SK-N-SH treated with all-trans-retinoic acid at 6 μM for 48 hours (cell line): ENCODE data around the gene DAB2IP.

Experiments
- ATAC-seq: fragments of 200-7000 bp; cut with Tn5 transposase; 3 replicates; pipeline ENCODE4 v1.9.1; 2020; ENCODE audit warnings: mild to moderate bottlenecking, moderate library complexity
- ARNTL ChIP-seq: fragments of 450-650 bp; formaldehyde crosslinking; IDR thresholded peaks from 2 replicates; pipeline ENCODE4 v1.5.0; 2020; ENCODE audit warnings: low read depth, mild to moderate bottlenecking, moderate library complexity, borderline replicate concordance
- BACH2 ChIP-seq: fragments of 250-450 bp; sonication (Bioruptor Pico); IDR thresholded peaks from 2 replicates; pipeline ENCODE4 v1.9.0; 2021; ENCODE audit warnings: mild to moderate bottlenecking, borderline replicate concordance
- CSRNP3 ChIP-seq: fragments of 250-450 bp; sonication (Bioruptor Pico); IDR thresholded peaks from 2 replicates; pipeline ENCODE4 v1.5.1; 2021; ENCODE audit warnings: mild to moderate bottlenecking, moderate library complexity
- ESRRG ChIP-seq: fragments of 250-450 bp; sonication (Bioruptor Pico); IDR thresholded peaks from 2 replicates; pipeline ENCODE4 v1.6.1; 2021; ENCODE audit warnings: mild to moderate bottlenecking
- GLIS3 ChIP-seq: fragments of 250-450 bp; sonication (Bioruptor Pico); IDR thresholded peaks from 2 replicates; pipeline ENCODE4 v1.5.0; 2020; ENCODE audit warnings: mild to moderate bottlenecking, moderate library complexity
- OSR1 ChIP-seq: fragments of 250-450 bp; sonication (Bioruptor Pico); IDR thresholded peaks from 2 replicates; pipeline ENCODE4 v1.8.0; 2022; ENCODE audit warnings: moderate library complexity, mild to moderate bottlenecking, inconsistent platforms
- POU6F1 ChIP-seq: fragments of 250-450 bp; sonication (Bioruptor Pico); IDR thresholded peaks from 2 replicates; pipeline ENCODE4 v1.8.0; 2021; ENCODE audit warnings: low read depth, mild to moderate bottlenecking, moderate library complexity, borderline replicate concordance
- PPARA ChIP-seq: fragments of 250-450 bp; sonication (Bioruptor Pico); IDR thresholded peaks from 2 replicates; pipeline ENCODE4 v1.5.0; 2020; ENCODE audit warnings: mild to moderate bottlenecking, borderline replicate concordance
- RARB ChIP-seq: fragments of 250-450 bp; sonication (Bioruptor Pico); IDR thresholded peaks from 2 replicates; pipeline ENCODE4 v1.8.0; 2021; ENCODE audit warnings: mild to moderate bottlenecking, moderate library complexity
- TCF4 ChIP-seq: fragments of 250-450 bp; sonication (Bioruptor Pico); IDR thresholded peaks from 2 replicates; pipeline ENCODE4 v1.8.0; 2021; ENCODE audit warnings: mild to moderate bottlenecking, moderate library complexity, borderline replicate concordance
- TOX ChIP-seq: fragments of 250-450 bp; sonication (Bioruptor Pico); IDR thresholded peaks from 2 replicates; pipeline ENCODE4 v1.8.0; 2021; ENCODE audit warnings: mild to moderate bottlenecking, moderate library complexity, borderline replicate concordance
- ZC3H10 ChIP-seq: fragments of 250-450 bp; sonication (Bioruptor Pico); IDR thresholded peaks from 2 replicates; pipeline ENCODE4 v1.5.1; 2021; ENCODE audit warnings: mild to moderate bottlenecking, moderate library complexity
- ZFP3 ChIP-seq: fragments of 250-450 bp; sonication (Bioruptor Pico); IDR thresholded peaks from 2 replicates; pipeline ENCODE4 v1.5.0; 2020; ENCODE audit warnings: mild to moderate bottlenecking, moderate library complexity
- ZFP30 ChIP-seq: fragments of 450-650 bp; formaldehyde crosslinking; IDR thresholded peaks from 2 replicates; pipeline ENCODE4 v1.5.0; 2022; ENCODE audit warnings: mild to moderate bottlenecking, moderate library complexity
- ZNF565 ChIP-seq: fragments of 450-650 bp; formaldehyde crosslinking; conservative IDR thresholded peaks from 2 replicates; pipeline ENCODE4 v1.5.0; 2020; ENCODE audit warnings: low read depth, mild to moderate bottlenecking, moderate library complexity
- ZNF70 ChIP-seq: fragments of 450-650 bp; formaldehyde crosslinking; IDR thresholded peaks from 2 replicates; pipeline ENCODE4 v1.5.0; 2020; ENCODE audit warnings: mild to moderate bottlenecking, moderate library complexity
- ZNF8 ChIP-seq: fragments of 450-650 bp; formaldehyde crosslinking; IDR thresholded peaks from 2 replicates; pipeline ENCODE4 v1.5.0; 2020; ENCODE audit warnings: mild to moderate bottlenecking, moderate library complexity
- TF ChIP-seq, protein P1 (sequence below): fragments of 250-450 bp; sonication (Bioruptor Pico); IDR thresholded peaks from 2 replicates; pipeline ENCODE4 v1.5.1; 2020; ENCODE audit warnings: low read depth, mild to moderate bottlenecking, moderate library complexity
- TF ChIP-seq, protein P2 (sequence below): fragments of 250-450 bp; sonication (Bioruptor Pico); IDR thresholded peaks from 2 replicates; pipeline ENCODE4 v1.5.0; 2020; ENCODE audit warnings: mild to moderate bottlenecking, moderate library complexity

Gene DAB2IP

GRCh38 chr9:121809356-121810050 lies 158.1 kb downstream of the DAB2IP start (continued):
- no peak for TF ChIP-seq POU6F1
- no peak for TF ChIP-seq ARNTL (CRISPR knock-in tag)

GRCh38 chr9:121810489-121810888 lies 159.1 kb downstream of the DAB2IP start:
- no peak for TF ChIP-seq BACH2 (CRISPR knock-in tag)
- TF ChIP-seq GLIS3 (CRISPR knock-in tag) = no peak
- TF ChIP-seq POU6F1 = no peak
- no peak for TF ChIP-seq CSRNP3 (CRISPR knock-in tag)
- TF ChIP-seq OSR1 = no peak
- no peak for TF ChIP-seq ZFP30 (CRISPR knock-in tag)
- no peak for ATAC-seq

DNA sequence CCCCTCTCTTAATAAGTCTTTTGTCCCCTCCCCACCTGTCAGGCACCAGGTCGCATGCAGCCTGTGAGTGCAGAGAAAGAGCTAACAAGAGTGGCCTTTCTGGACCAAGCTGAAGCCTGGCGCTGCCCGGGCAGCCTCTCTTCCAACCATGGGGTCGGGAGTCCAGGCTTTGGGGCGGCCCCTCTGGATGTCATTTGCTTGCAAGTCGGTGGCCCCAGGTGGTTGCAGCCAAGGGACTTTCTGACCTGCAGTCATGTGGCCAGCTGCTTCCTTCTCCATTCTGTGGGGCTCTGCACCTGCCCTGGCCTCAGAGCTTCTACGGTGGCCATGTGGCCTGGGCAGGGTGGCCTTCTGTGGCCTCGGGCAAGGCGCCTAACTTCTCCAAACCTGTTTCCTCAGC lies 159.7 kb downstream of the DAB2IP start:
- TF ChIP-seq POU6F1 (no peak), ZNF8 (CRISPR knock-in tag) (no peak), ARNTL (CRISPR knock-in tag) (no peak), CSRNP3 (CRISPR knock-in tag) (no peak), ZC3H10 (no peak), ZNF70 (CRISPR knock-in tag) (no peak), ZFP3 (CRISPR knock-in tag) (no peak), ZNF565 (CRISPR knock-in tag) (no peak), ESRRG (CRISPR knock-in tag) (no peak), RARB (CRISPR knock-in tag) (no peak), OSR1 (no peak)
- ATAC-seq = no peak

GRCh38 chr9:121811751-121812150 lies 160.3 kb downstream of the DAB2IP start:
- no peak for ATAC-seq
- TF ChIP-seq PPARA (no peak), TOX (CRISPR knock-in tag) (no peak), TCF4 (CRISPR knock-in tag) (no peak)
- TF ChIP-seq, protein P1, sequence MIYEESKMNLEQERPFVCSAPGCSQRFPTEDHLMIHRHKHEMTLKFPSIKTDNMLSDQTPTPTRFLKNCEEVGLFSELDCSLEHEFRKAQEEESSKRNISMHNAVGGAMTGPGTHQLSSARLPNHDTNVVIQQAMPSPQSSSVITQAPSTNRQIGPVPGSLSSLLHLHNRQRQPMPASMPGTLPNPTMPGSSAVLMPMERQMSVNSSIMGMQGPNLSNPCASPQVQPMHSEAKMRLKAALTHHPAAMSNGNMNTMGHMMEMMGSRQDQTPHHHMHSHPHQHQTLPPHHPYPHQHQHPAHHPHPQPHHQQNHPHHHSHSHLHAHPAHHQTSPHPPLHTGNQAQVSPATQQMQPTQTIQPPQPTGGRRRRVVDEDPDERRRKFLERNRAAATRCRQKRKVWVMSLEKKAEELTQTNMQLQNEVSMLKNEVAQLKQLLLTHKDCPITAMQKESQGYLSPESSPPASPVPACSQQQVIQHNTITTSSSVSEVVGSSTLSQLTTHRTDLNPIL = no peak
- TF ChIP-seq, protein P2, sequence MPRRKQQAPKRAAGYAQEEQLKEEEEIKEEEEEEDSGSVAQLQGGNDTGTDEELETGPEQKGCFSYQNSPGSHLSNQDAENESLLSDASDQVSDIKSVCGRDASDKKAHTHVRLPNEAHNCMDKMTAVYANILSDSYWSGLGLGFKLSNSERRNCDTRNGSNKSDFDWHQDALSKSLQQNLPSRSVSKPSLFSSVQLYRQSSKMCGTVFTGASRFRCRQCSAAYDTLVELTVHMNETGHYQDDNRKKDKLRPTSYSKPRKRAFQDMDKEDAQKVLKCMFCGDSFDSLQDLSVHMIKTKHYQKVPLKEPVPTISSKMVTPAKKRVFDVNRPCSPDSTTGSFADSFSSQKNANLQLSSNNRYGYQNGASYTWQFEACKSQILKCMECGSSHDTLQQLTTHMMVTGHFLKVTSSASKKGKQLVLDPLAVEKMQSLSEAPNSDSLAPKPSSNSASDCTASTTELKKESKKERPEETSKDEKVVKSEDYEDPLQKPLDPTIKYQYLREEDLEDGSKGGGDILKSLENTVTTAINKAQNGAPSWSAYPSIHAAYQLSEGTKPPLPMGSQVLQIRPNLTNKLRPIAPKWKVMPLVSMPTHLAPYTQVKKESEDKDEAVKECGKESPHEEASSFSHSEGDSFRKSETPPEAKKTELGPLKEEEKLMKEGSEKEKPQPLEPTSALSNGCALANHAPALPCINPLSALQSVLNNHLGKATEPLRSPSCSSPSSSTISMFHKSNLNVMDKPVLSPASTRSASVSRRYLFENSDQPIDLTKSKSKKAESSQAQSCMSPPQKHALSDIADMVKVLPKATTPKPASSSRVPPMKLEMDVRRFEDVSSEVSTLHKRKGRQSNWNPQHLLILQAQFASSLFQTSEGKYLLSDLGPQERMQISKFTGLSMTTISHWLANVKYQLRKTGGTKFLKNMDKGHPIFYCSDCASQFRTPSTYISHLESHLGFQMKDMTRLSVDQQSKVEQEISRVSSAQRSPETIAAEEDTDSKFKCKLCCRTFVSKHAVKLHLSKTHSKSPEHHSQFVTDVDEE = no peak
